Subcutaneous adipose tissue (tissue), 4 donors: ENCODE measurements around the gene AP1B1. TPM values are rescaled to one million over a fixed set of nuclear protein-coding genes. Genes with fewer than 3 reads are reported as not detected.

Experiments
- CTCF ChIP-seq: fragments of 450-650 bp; IDR thresholded peaks from one replicate; pipeline ENCODE4 v1.5.1; 2016; ENCODE audit warnings: low read depth, mild to moderate bottlenecking, control low read depth, antibody characterized with exemption, moderate library complexity
- small RNA-seq: library from RNA; depleted of rRNA; stranded (forward); fragments of <200 nt; gene quantifications from one replicate; pipeline ENCODE3, GENCODE V24; 2016
- total RNA-seq, 4 donors: library from RNA; depleted of rRNA; stranded (reverse); fragments of >200 nt; gene quantifications; one replicate each; pipeline ENCODE4 v1.1.0, GENCODE V29; 2016

The AP1B1 gene
- total RNA-seq, 4 donors from 2014 or later, result 49.7 to 81.1 (median 60.1) TPM

- TF ChIP-seq CTCF, result no peak
Observed at GRCh38 chr22:29288837-29289236, 99.5 kb downstream of the AP1B1 start.

GRCh38 chr22:29284196-29284595, 104.2 kb downstream of the AP1B1 start:
- TF ChIP-seq CTCF, result no peak

GRCh38 chr22:29277927-29278326, 110.4 kb downstream of the AP1B1 start:
- no peak for TF ChIP-seq CTCF

Small RNA genes within 50 kb of the gene (small RNA-seq; reads per million reads assigned to genes)
- not detected for gene AC000041.1
- not detected for gene MIR3653

Other genes starting within 250 kb of the AP1B1 start
- 1 to 10 TPM in 1 of 4 donors, under 1 TPM in 2, not detected in 1; 0.17 to 1.3 (median 0.94) TPM for gene EMID1, start 182.7 kb downstream of the AP1B1 start, total RNA-seq
- 10 to 100 TPM in 3 of 4 donors, 1 to 10 TPM in 1; 7.3 to 32.0 (median 14.2) TPM for gene RHBDD3, start 120.6 kb downstream of the AP1B1 start, total RNA-seq
- gene EWSR1, start 120.3 kb downstream of the AP1B1 start, total RNA-seq, result 100 to 1,000 TPM; 132 to 179 (median 168) TPM
- gene GAS2L1, start 81.9 kb downstream of the AP1B1 start, total RNA-seq, result 10 to 100 TPM in 2 of 4 donors, 1 to 10 TPM in 2; 7.5 to 31.6 (median 10.3) TPM
- 1 to 10 TPM in 2 of 4 donors, under 1 TPM in 2; 0.38 to 2.2 (median 1.1) TPM for gene RASL10A, start 72.9 kb downstream of the AP1B1 start, total RNA-seq
- not detected for gene RFPL1, start 50.0 kb upstream of the AP1B1 start, total RNA-seq
- gene NEFH, start 91.6 kb upstream of the AP1B1 start, total RNA-seq, result under 1 TPM; 0.19 to 0.66 (median 0.41) TPM
- gene THOC5, start 165.2 kb upstream of the AP1B1 start, total RNA-seq, result 10 to 100 TPM; 26.9 to 55.8 (median 46.2) TPM
- 10 to 100 TPM in 1 of 4 donors, 1 to 10 TPM in 3; 2.3 to 10.0 (median 6.4) TPM for gene NIPSNAP1, start 192.5 kb upstream of the AP1B1 start, total RNA-seq
- gene NF2, start 215.1 kb upstream of the AP1B1 start, total RNA-seq, result 10 to 100 TPM; 18.9 to 28.6 (median 20.7) TPM